Breast epithelium (tissue), 3 donors: Measurements from ENCODE around the gene TSPO.

ENCODE experiments used
- CTCF ChIP-seq, 3 donors: fragments of 450-650 bp; IDR thresholded peaks; one replicate each; pipeline ENCODE4 v1.5.1; 2016 to 2017; ENCODE audit warnings: antibody characterized with exemption in 3 of 3, mild to moderate bottlenecking in 3 of 3, moderate library complexity in 3 of 3
- POLR2A ChIP-seq: fragments of 450-650 bp; IDR thresholded peaks from one replicate; pipeline ENCODE4 v1.6.1; 2016; ENCODE audit warnings: antibody characterized with exemption, mild to moderate bottlenecking, moderate library complexity
- POLR2AphosphoS5 ChIP-seq, 3 donors: sonication (generic); formaldehyde crosslinking; IDR thresholded peaks; one replicate each; pipeline ENCODE4 v1.6.1; 2017; ENCODE audit warnings: antibody characterized with exemption in 3 of 3

GRCh38 chr22:43148581-43148980 is 2.8 kb upstream of the TSPO start:
- TF ChIP-seq POLR2A (no peak), CTCF (IDR thresholded peaks at IDR 0.05) (no peak), POLR2AphosphoS5 (IDR thresholded peaks at IDR 0.05) (no peak)
